Gastroesophageal sphincter (tissue), 3 donors: Measurements from ENCODE around the gene CRTC2.

Source experiments
- POLR2A ChIP-seq, 2 donors: fragments of 450-650 bp; IDR thresholded peaks; one replicate each; pipeline ENCODE4 v1.6.1; 2017; ENCODE audit warnings: antibody characterized with exemption in 2 of 2, mild to moderate bottlenecking in 2 of 2, moderate library complexity in 1 of 2
- POLR2AphosphoS5 ChIP-seq: sonication (generic); formaldehyde crosslinking; IDR thresholded peaks from one replicate; pipeline ENCODE4 v1.6.1; 2017; ENCODE audit warnings: antibody characterized with exemption
- TF ChIP-seq, protein P1 (sequence below), 4 experiments: fragments of 200-600 bp in 2 of 4; fragments of 450-650 bp in 2 of 4; sonication (generic) in 1 of 4; IDR thresholded peaks; one replicate each; pipeline ENCODE4 v1.5.1; 2017 to 2019; ENCODE audit warnings: antibody characterized with exemption in 4 of 4, mild to moderate bottlenecking in 2 of 4, moderate library complexity in 2 of 4

DNA sequence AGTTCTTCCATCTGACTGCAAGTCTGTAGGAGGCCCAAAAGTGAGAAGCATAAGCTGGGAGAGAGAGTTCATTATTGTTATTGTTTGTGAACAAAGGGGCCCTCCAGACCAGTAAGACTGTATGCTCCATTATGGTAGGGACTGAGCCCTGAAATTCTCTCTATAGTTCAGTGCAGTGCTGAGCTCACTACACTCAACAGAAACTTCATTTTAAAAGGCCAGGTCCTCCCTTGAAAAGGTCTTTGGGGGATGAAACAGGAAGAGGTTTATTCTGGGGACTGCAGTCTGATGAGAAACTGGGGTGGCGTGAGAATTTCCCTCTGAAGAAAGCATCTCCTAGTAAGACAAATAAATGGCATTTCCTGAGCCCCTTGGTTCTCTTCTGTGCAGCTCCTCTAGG is 30.2 kb downstream of the CRTC2 start:
- TF ChIP-seq POLR2AphosphoS5 (no peak), POLR2A (IDR thresholded peaks at IDR 0.05) (no peak)
- TF ChIP-seq, protein P1, sequence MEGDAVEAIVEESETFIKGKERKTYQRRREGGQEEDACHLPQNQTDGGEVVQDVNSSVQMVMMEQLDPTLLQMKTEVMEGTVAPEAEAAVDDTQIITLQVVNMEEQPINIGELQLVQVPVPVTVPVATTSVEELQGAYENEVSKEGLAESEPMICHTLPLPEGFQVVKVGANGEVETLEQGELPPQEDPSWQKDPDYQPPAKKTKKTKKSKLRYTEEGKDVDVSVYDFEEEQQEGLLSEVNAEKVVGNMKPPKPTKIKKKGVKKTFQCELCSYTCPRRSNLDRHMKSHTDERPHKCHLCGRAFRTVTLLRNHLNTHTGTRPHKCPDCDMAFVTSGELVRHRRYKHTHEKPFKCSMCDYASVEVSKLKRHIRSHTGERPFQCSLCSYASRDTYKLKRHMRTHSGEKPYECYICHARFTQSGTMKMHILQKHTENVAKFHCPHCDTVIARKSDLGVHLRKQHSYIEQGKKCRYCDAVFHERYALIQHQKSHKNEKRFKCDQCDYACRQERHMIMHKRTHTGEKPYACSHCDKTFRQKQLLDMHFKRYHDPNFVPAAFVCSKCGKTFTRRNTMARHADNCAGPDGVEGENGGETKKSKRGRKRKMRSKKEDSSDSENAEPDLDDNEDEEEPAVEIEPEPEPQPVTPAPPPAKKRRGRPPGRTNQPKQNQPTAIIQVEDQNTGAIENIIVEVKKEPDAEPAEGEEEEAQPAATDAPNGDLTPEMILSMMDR (IDR thresholded peaks at IDR 0.05): no peak
